ENCODE data around the gene TESK2. TPM values are rescaled to one million over a fixed set of nuclear protein-coding genes. Genes with fewer than 3 reads are reported as not detected.

The TESK2 gene
- total RNA-seq, 1 experiment from 2014 or later = not detected

DNA sequence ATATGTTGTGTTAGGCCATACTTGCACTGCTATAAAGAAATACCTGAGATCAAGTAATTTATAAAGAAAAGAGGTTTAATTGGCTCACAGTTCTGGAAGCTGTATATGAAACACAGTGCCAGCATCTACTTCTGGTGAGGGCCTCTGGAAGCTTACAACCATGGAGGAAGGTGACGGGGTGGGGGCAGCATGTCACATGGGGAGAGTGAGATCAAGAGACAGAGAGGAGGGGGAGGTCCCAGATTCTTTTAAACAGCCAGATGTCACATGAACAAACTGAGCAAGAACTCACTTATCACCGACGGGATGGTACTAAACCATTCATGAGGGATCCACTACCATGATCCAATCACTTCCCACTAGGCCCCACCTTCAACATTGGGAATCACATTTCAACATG is 42.6 kb downstream of the TESK2 start:
- Histone ChIP-seq H3K27me3 (no peaks in the 10 kb centered on the region), H3K36me3 (no peaks in the 10 kb centered on the region), H3K9me3 (no peaks in the 10 kb centered on the region), H3K4me3 (no peak overlapping the region)
- DNase-seq = no peak

DNA sequence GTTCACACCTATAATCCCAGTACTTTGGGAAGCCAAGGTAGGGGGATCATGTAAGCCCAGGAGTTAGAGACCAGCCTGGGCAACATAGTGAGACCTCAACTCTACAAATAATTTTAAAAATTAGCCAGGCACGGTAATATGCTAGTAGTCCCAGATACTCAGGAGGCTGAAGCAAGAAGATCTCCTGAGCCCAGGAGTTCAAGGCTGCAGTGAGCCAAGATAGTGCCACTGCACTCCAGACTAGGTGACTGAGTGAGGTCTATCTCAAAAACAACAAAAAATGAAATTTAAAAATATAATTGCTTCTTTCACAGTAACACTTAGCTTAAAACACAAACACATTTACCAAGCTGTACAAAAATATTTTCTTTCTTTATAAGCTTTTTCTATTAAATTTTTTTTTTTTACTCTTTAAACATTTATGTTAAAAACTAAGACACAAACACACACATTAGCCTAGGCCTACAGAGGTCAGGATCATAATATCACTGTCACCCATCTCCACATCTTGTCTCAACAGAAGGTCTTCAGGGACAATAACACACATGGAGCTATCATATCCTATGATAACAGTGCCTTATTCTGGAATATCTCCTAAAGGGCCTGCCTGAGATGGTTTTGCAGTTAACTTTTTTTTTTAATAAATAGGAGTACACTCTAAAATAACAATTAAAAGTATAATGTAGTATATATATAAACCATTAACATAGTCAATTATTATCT is 43.9 kb downstream of the TESK2 start:
- no peaks in the 10 kb centered on the region for H3K9me3 ChIP-seq
- H3K4me3 ChIP-seq = no peak overlapping the region
- H3K36me3 ChIP-seq = no peaks in the 10 kb centered on the region
- no peak for DNase-seq
- no peaks in the 10 kb centered on the region for H3K27me3 ChIP-seq

- no peaks in the 10 kb centered on the region for H3K27me3 ChIP-seq
- no peaks in the 10 kb centered on the region for H3K9me3 ChIP-seq
- no peak for DNase-seq
- no peaks in the 10 kb centered on the region for H3K36me3 ChIP-seq
- no peak overlapping the region for H3K4me3 ChIP-seq
Observed at GRCh38 chr1:45446530-45446929, 44.4 kb downstream of the TESK2 start.

GRCh38 chr1:45444609-45445131 is 46.3 kb downstream of the TESK2 start:
- H3K36me3 ChIP-seq = no peaks in the 10 kb centered on the region
- no peaks in the 10 kb centered on the region for H3K27me3 ChIP-seq
- no peak overlapping the region for H3K4me3 ChIP-seq
- no peaks in the 10 kb centered on the region for H3K9me3 ChIP-seq
- DNase-seq = no peak

DNA sequence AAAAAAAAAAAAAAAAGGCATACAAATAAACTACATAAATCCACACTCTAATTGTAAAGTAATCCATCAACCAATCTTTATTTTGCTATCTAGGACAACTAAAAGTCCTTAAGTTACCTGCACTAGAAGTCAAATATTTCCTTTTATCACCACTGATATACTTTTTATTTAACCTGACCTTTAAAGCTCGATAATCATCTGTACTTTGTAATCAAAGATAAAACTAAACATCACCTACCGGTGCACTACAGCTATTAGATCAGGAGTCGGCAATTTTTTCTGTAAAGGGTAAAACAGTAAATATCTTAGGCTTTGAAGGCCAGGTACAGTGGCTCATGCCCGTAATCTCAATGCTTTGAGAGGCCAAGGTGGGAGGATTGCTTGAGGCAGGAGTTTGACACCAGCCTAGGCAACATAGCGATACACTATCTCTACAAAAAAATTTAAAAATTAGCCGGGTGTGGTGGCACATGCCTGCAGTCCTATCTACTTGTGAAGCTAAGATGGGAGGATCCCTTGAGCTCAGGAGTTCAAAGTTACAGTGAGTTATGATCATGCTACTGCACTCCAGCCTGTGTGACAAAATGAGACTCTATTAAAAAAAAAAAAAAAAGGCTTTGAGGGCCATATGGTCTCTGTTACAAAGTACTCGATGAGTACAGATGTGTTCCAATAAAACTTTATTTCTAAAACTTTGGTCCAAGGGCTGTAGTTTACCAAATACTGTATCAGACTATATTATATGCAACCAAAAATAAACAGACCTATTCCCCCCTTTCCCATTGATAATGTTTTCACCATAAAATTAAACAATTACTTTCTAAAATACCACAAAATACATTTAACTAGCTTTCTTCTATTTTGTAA is 47.1 kb downstream of the TESK2 start:
- no peaks in the 10 kb centered on the region for H3K27me3 ChIP-seq
- no peak for DNase-seq
- H3K36me3 ChIP-seq = no peaks in the 10 kb centered on the region
- H3K4me3 ChIP-seq = no peak overlapping the region
- no peaks in the 10 kb centered on the region for H3K9me3 ChIP-seq

DNA sequence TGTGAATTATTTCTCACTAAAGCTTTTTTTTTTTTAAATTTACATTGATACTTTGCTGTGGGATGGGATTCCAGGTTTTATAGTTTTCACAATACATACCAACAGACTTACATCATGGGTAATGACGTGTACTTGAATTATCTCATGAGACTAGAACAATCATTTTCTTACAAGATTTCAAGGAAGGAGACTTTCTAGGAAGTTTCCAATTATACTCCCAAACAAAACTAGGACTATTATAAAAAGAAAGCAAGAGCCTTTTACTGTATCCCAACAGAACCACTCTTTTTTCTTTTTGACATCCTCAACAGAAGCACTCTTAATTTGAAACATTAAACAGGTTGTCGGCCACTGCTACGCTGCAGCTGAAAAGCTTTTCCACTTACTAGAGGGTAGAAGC is 48.7 kb downstream of the TESK2 start:
- DNase-seq = no peak
- H3K27me3 ChIP-seq = no peaks in the 10 kb centered on the region
- H3K4me3 ChIP-seq = no peak overlapping the region
- no peaks in the 10 kb centered on the region for H3K36me3 ChIP-seq
- no peaks in the 10 kb centered on the region for H3K9me3 ChIP-seq

DNA sequence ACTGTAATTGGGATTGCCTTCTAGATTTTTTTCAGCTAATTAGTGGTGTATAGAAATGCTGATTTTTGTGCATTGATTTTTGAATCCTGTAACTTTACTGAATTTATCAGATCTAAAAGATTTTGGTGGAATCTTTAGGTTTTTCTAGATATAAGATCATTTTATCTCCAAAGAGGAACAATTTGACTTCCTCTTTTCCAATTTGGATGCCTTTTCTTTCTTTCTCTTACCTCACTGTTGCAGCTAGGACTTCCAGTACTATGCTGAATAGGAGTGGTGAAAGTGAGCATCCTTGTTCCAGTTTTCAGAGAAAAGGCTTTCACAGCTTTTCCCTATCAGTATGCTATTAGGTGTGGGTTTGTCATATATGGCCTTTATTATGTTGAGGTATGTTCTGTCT is 53.6 kb downstream of the TESK2 start:
- Histone ChIP-seq H3K9me3 (no peaks in the 10 kb centered on the region), H3K36me3 (no peaks in the 10 kb centered on the region), H3K27me3 (no peaks in the 10 kb centered on the region), H3K4me3 (no peak overlapping the region)
- no peak for DNase-seq

- no peak for DNase-seq
- Histone ChIP-seq H3K27me3 (0 out of 2 replicates have a peak, but pooled peaks cover 2% of the 10 kb centered on the region), H3K9me3 (no peaks in the 10 kb centered on the region), H3K36me3 (no peaks in the 10 kb centered on the region), H3K4me3 (no peak overlapping the region)
Observed at GRCh38 chr1:45430490-45430889, 60.5 kb downstream of the TESK2 start.

DNA sequence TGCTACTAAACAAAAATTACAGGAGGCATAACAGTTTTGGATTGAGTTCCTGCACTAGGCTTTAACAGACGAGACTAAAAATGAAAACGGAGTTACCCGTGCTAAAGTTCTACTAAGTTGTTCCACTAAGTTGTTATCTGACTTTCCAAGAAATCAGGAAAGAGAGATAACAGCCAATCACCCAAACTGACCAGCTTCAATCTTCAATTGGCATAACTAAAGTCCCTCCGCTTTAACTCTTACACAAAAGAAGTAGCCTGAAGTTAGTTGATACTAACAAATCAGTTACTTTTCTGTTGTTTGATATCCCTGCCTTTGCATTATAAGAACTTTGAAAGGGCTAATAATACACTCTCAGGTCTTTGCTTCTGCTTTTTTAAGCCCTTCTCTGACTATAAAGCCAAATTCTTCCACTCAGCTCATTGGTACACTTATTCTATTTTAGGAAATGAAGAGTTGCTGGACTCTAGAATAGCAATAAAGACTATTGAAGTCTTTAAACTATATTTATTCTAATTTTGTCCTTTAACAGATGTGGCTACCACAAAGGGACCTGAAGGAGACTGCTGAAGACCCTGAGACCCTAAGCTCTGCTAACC is 61.3 kb downstream of the TESK2 start:
- H3K9me3 ChIP-seq = no peaks in the 10 kb centered on the region
- H3K36me3 ChIP-seq = no peaks in the 10 kb centered on the region
- DNase-seq = no peak

DNA sequence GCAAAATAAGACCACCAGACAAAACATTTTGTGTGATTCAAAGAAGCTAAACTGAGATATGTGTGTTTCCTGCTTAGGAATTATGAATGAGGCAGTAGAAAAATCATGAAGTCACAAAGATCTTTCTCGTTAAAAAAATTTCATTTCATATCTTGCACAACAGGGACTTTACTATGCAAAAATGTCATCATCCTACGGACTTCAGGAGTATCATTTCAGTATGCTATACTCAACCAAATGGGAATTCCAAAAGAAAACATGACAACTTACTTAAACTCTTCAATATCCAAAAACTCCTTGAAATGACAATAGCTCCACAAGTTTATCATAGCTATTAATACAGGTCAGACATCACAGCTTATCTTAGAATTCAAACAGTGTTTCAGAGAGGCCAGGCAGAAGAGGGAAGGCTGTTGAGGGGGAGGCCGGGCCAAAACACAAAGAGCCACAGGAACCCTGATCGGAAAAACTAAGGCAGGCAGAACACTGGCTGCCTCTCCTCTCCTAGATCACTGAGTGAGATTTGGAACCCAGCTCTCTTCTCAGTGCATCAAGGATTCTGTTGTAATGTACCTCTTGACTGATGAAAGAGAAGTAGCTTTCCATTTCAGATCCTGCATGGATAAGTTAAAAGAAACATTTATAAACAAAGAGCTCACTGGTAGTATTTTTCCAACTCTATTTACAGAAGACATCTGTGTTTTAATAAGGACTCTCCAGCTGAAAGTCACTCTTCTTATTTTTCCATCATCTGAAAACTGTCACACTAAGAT is 66.9 kb downstream of the TESK2 start:
- H3K4me3 ChIP-seq = no peak overlapping the region
- no peak for DNase-seq
- H3K9me3 ChIP-seq = no peaks in the 10 kb centered on the region
- H3K36me3 ChIP-seq = no peaks in the 10 kb centered on the region
- 0 out of 2 replicates have a peak, but pooled peaks cover 6% of the 10 kb centered on the region for H3K27me3 ChIP-seq

More for the DNA sequence above, 61.3 kb downstream of the TESK2 start:
- no peak overlapping the region for H3K4me3 ChIP-seq
- H3K27me3 ChIP-seq = 0 out of 2 replicates have a peak, but pooled peaks cover 5% of the 10 kb centered on the region

- Histone ChIP-seq H3K4me3 (no peak overlapping the region), H3K9me3 (no peaks in the 10 kb centered on the region), H3K36me3 (no peaks in the 10 kb centered on the region), H3K27me3 (0 out of 2 replicates have a peak, but pooled peaks cover 6% of the 10 kb centered on the region)
- no peak for DNase-seq
Observed at GRCh38 chr1:45421935-45422334, 69.0 kb downstream of the TESK2 start.

DNA sequence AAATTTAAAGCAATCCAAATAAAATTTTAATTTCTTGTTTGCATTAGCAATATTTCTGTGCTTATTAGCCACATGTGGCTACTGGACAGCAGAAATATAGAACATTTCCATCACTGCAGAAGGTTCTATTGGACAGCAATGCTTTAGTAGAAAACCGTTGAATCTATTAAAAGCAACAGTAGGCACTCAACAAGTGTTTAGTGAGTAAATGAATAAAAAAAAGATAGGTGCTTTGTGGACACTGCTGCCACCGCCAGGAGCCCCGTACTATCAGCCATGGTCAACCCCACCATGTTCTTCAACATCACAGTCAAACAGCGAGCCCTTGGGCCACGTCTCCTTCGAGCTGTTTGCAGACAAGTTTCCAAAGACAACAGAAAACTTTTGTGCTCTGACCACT is 76.2 kb downstream of the TESK2 start:
- Histone ChIP-seq H3K4me3 (no peak overlapping the region), H3K27me3 (no peaks in the 10 kb centered on the region), H3K36me3 (no peaks in the 10 kb centered on the region), H3K9me3 (no peaks in the 10 kb centered on the region)
- DNase-seq = no peak

DNA sequence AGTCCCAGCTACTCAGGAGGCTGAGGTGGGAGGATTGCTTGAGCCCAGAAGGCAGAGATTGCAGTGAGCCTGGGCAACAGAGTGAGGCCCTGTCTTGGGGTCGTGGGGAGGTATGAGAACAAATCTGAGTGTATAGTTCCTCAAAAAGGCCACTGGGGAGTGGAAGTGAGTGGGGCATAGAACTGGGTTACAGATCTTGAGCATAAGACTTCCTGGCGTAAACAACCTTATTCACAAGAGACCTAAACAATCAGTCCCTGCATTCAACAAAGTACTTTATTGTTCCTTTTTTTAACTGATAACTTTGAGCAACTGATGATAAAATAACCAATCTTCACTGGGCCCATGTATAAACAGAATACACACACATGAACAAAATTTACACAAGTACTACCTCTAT is 78.1 kb downstream of the TESK2 start:
- H3K4me3 ChIP-seq = no peak overlapping the region
- H3K9me3 ChIP-seq = no peaks in the 10 kb centered on the region
- no peaks in the 10 kb centered on the region for H3K36me3 ChIP-seq
- no peak for DNase-seq
- no peaks in the 10 kb centered on the region for H3K27me3 ChIP-seq

DNA sequence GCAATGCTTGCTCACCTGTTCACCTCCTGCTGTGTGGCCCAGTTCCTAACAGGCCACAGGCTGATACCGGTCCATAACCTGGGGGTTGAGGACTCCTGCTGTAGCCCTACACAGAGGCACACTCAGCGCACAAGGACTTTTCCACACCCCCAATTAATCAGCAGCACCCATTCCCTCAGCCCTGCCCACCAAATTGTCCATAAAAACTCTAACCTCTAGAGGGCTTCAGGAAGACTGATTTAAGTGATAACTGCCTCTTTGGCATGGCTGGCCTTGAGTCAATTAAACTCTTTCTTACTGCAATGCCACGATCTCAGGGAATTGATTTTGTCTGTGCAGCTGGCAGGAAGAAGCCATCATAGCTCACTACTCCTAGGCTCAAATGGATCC is 79.5 kb downstream of the TESK2 start:
- H3K9me3 ChIP-seq = no peaks in the 10 kb centered on the region
- no peak overlapping the region for H3K4me3 ChIP-seq
- H3K27me3 ChIP-seq = no peaks in the 10 kb centered on the region
- H3K36me3 ChIP-seq = no peaks in the 10 kb centered on the region
- DNase-seq = no peak

GRCh38 chr1:45410850-45411509 is 80.0 kb downstream of the TESK2 start:
- H3K9me3 ChIP-seq = no peaks in the 10 kb centered on the region
- H3K36me3 ChIP-seq = no peaks in the 10 kb centered on the region
- peak; percentile 9 for DNase-seq
- H3K4me3 ChIP-seq = no peak overlapping the region
- no peaks in the 10 kb centered on the region for H3K27me3 ChIP-seq

GRCh38 chr1:45409276-45409675 is 81.7 kb downstream of the TESK2 start:
- no peaks in the 10 kb centered on the region for H3K27me3 ChIP-seq
- no peaks in the 10 kb centered on the region for H3K9me3 ChIP-seq
- no peak for DNase-seq
- H3K4me3 ChIP-seq = no peak overlapping the region
- no peaks in the 10 kb centered on the region for H3K36me3 ChIP-seq

Data from MG63 (cell line).